Kidney (tissue), 22 donors: Measurements from ENCODE around the gene PHYHD1. TPM values are rescaled to one million over a fixed set of nuclear protein-coding genes. Genes with fewer than 3 reads are reported as not detected.

ENCODE experiments used
- DNase-seq, 5 donors: peaks; one replicate each; pipeline ENCODE4 v3.0.0-alpha.2; 2013 to 2020
- FAIRE-seq: peaks from 2 replicates; lab custom pipeline; 2012; peaks lifted over from hg19 to GRCh38; lab: Jason Lieb, UNC
- H3K27ac ChIP-seq, 2 donors: one replicate each; pipeline ENCODE4 v1.7.0; 2013; ENCODE audit warnings: low read depth in 2 of 2, low read length in 2 of 2, inconsistent platforms in 1 of 2
- H3K27me3 ChIP-seq: one replicate; pipeline ENCODE4 v1.7.1; 2013; ENCODE audit warnings: low read length, inconsistent platforms; ENCODE audit not compliant: control insufficient read depth, insufficient read depth
- H3K36me3 ChIP-seq, 3 donors: one replicate each; pipeline versions ENCODE4 v1.7.0 to v1.7.1; 2013; ENCODE audit warnings: low read length in 3 of 3, control low read depth in 1 of 3, inconsistent platforms in 1 of 3; ENCODE audit not compliant: insufficient read depth in 3 of 3, control insufficient read depth in 2 of 3
- H3K4me1 ChIP-seq, 3 donors: one replicate each; pipeline versions ENCODE4 v1.7.0 to v1.7.1; 2013; ENCODE audit warnings: low read length in 3 of 3, inconsistent platforms in 1 of 3, low read depth in 1 of 3; ENCODE audit not compliant: control insufficient read depth in 2 of 3, insufficient read depth in 2 of 3
- H3K4me3 ChIP-seq, 3 donors: one replicate each; pipeline versions ENCODE4 v1.7.0 to v1.8.1; 2013; ENCODE audit warnings: low read length in 3 of 3, control low read depth in 1 of 3, inconsistent platforms in 1 of 3
- H3K9ac ChIP-seq, 3 donors: one replicate each; pipeline versions ENCODE4 v1.7.0 to v1.7.1; 2013; ENCODE audit warnings: low read length in 3 of 3, control low read depth in 1 of 3, inconsistent platforms in 1 of 3
- H3K9me3 ChIP-seq, 3 donors: one replicate each; pipeline versions ENCODE4 v1.7.0 to v1.7.1; 2013; ENCODE audit warnings: low read length in 3 of 3, control low read depth in 1 of 3, inconsistent platforms in 1 of 3; ENCODE audit not compliant: control insufficient read depth in 2 of 3, insufficient read depth in 1 of 3
- CTCF ChIP-seq: IDR thresholded peaks from 3 replicates; pipeline ENCODE4 v1.5.1; 2012; ENCODE audit warnings: mild to moderate bottlenecking, moderate library complexity, borderline replicate concordance; ENCODE audit not compliant: insufficient read depth; ENCODE audit errors: extremely low read depth
- intact Hi-C: fragments of 100-400 bp; cut with DNase I; formaldehyde crosslinking; loops from one replicate; pipeline ENCODE4 v1.11.1; 2022
- long read RNA-seq, 10 donors: library from polyadenylated mRNA in 1 of 10; unstranded in 1 of 10; transcript quantifications; one replicate each; pipeline ENCODE4 v2.0.0 and lab custom pipeline, GENCODE V29; 2021 to 2026
- polyA plus RNA-seq: library from polyadenylated mRNA; stranded (reverse); fragments of 350-450 nt; fragmentation: Illumina TruSeq; extraction: RNeasy Lipid Tissue Mini Kit (QIAGEN cat#74804); gene quantifications from one replicate; pipeline ENCODE4 v1.2.3, GENCODE V29; 2014; ENCODE audit warnings: low read depth, low replicate concordance; ENCODE audit not compliant: insufficient read depth
- total RNA-seq: library from RNA; stranded (reverse); fragmentation: NEBNext Ultra II Directional; extraction: Animal tissue kit (Norgen Biotek cat#: 25700); gene quantifications from one replicate; pipeline ENCODE4 v1.2.1, GENCODE V29; 2021
- donor health status: control.
- donor health status: control.
- donor health status: control.
- donor health status: control.
- donor health status: control.
- donor health status: DM: yes; HTN: yes; CAD: no.
- donor health status: Normal renal cell carcinoma (clear cell type).

The PHYHD1 gene
- total RNA-seq (59.0 TPM), polyA plus RNA-seq (122 TPM)
- long read RNA-seq, donor 1, partial matches to known transcripts, result 0 of 1 reads
- long read RNA-seq, donor 1, other reads (novel, unspliced or antisense), result 0 of 1 reads
- long read RNA-seq, donor 2, partial matches to known transcripts, result 7 of 10 reads
- long read RNA-seq, donor 2, other reads (novel, unspliced or antisense), result 0 of 10 reads
- long read RNA-seq, donor 3, partial matches to known transcripts, result 7 of 9 reads
- long read RNA-seq, donor 3, other reads (novel, unspliced or antisense), result 0 of 9 reads
- long read RNA-seq, donor 4, partial matches to known transcripts, result 0 of 2 reads
- long read RNA-seq, donor 4, other reads (novel, unspliced or antisense), result 0 of 2 reads
- long read RNA-seq, donor 5, result 0 reads
- long read RNA-seq, donor 6, partial matches to known transcripts, result 0 of 1 reads
- long read RNA-seq, donor 6, other reads (novel, unspliced or antisense), result 0 of 1 reads
- long read RNA-seq, donor 7, transcript PHYHD1-203 (13 exons, 2,133 nt), result major isoform, 5 of 30 reads
- long read RNA-seq, donor 7, partial matches to known transcripts, result 7 of 30 reads
- long read RNA-seq, donor 7, other reads (novel, unspliced or antisense), result 18 of 30 reads
- long read RNA-seq, donor 8, partial matches to known transcripts, result 0 of 1 reads
- long read RNA-seq, donor 8, other reads (novel, unspliced or antisense), result 0 of 1 reads
- long read RNA-seq, donor 9, partial matches to known transcripts, result 0 of 1 reads
- long read RNA-seq, donor 9, other reads (novel, unspliced or antisense), result 0 of 1 reads
- long read RNA-seq, donor 10, partial matches to known transcripts, result 6 of 9 reads
- long read RNA-seq, donor 10, other reads (novel, unspliced or antisense), result 0 of 9 reads

- DNase-seq (peak in 2 of 5 donors; percentile 31 to 93), FAIRE-seq (no peak)
- intact Hi-C loops, result no loop called here
- Histone ChIP-seq H3K9ac (peak within 1 kb of the TSS; percentile 49 to 87 (median 65)), H3K4me3 (peak within 1 kb of the TSS; percentile 66 to 71 (median 67)), H3K27me3 (no peaks in the 10 kb centered on the region), H3K9me3 (no peaks in the 10 kb centered on the region), H3K36me3 (peaks cover 0 to 5% (median 0%) of the 10 kb centered on the region in 3 donors), H3K27ac (peak within 1 kb of the TSS; percentile 84 to 90), H3K4me1 (peaks cover 0 to 30% (median 24%) of the 10 kb centered on the region in 3 donors)
- TF ChIP-seq CTCF, result no peak
These were observed at the start of gene PHYHD1 for GRCh38 chr9:128920381-128921058. Gene PHYHD1, plus strand, starts transcription at chr9:128920982. Its CDS starts 1,342 bp downstream, at chr9:128922324.

- no peak overlapping the region for H3K9ac ChIP-seq
- H3K4me3 ChIP-seq, result no peak overlapping the region
- no peaks in the 10 kb centered on the region for H3K36me3 ChIP-seq
- TF ChIP-seq CTCF, result no peak
- H3K27ac ChIP-seq, result no peak overlapping the region
- peak in 1 of 5 donors; percentile 10 for DNase-seq
- H3K9me3 ChIP-seq, result no peaks in the 10 kb centered on the region
- H3K27me3 ChIP-seq, result no peaks in the 10 kb centered on the region
- peaks cover 0 to 10% (median 7%) of the 10 kb centered on the region in 3 donors for H3K4me1 ChIP-seq
- no peak for FAIRE-seq
- intact Hi-C loops, result no loop called here
These were observed 42.9 kb upstream of the PHYHD1 start for GRCh38 chr9:128877852-128878251.

GRCh38 chr9:128881884-128882676 lies 38.7 kb upstream of the PHYHD1 start, which contains the start of the genes KYAT1 and LRRC8A:
Gene KYAT1, minus strand, starts transcription at chr9:128881950. Its CDS starts 36,545 bp downstream, at chr9:128845405.
Gene LRRC8A, plus strand, starts transcription at chr9:128882133. Its CDS starts 25,032 bp downstream, at chr9:128907165.
- intact Hi-C loops, result no loop called here
- Histone ChIP-seq H3K36me3 (peaks cover 0 to 9% (median 8%) of the 10 kb centered on the region in 3 donors), H3K9me3 (no peaks in the 10 kb centered on the region), H3K27ac (peak within 1 kb of the TSS; percentile 88 to 89), H3K9ac (peak within 1 kb of the TSS; percentile 20 to 95 (median 85)), H3K27me3 (no peaks in the 10 kb centered on the region), H3K4me3 (peak within 1 kb of the TSS; percentile 92 to 96 (median 93)), H3K4me1 (peaks cover 0 to 21% (median 20%) of the 10 kb centered on the region in 3 donors)
- DNase-seq (peak; percentile 98 to 99 (median 99)), FAIRE-seq (no peak)
- peak; percentile 15 for TF ChIP-seq CTCF
